ENCODE measurements around the gene LCE3E. TPM values are rescaled to one million over a fixed set of nuclear protein-coding genes. Genes with fewer than 3 reads are reported as not detected.
A peak's percentile ranks its signal among the peaks of the same experiment; 100 is the strongest.
"Not testable (repeated sequence)": the region's sequence is repeated elsewhere in the genome, so short reads cannot be mapped to it uniquely, and the experiment has no call there.

Gene LCE3E
- total RNA-seq, 2 experiments from 2014 or later = not detected

- no peaks in the 10 kb centered on the region for H3K36me3 Mint-ChIP-seq (ENCODE audit: low read depth)
These were observed 16.1 kb upstream of the LCE3E start for GRCh38 chr1:152582647-152583046.

GRCh38 chr1:152580433-152580832 lies 13.9 kb upstream of the LCE3E start, which contains the start of gene LCE3D:
LCE3D (minus strand) TSS chr1:152580516; CDS start chr1:152579936, 580 bp downstream.
- intact Hi-C loops (cut with micrococcal nuclease) = no loop called here
- Mint-ChIP-seq H3K9me3 (no peaks in the 10 kb centered on the region), H3K4me1 (ENCODE audit: low read depth) (no peaks in the 10 kb centered on the region), H3K27ac (no peak within 1 kb of the TSS), H3K27me3 (peaks cover 8% of the 10 kb centered on the region), H3K36me3 (ENCODE audit: low read depth) (no peaks in the 10 kb centered on the region), H3K4me3 (no peak within 1 kb of the TSS)
- no peak for DNase-seq
- POLR2A ChIA-PET = no interaction called here
- CTCF ChIA-PET = no interaction called here
- ATAC-seq = no peak
- TF ChIP-seq CTCF (IDR thresholded peaks at IDR 0.05) = no peak

More at GRCh38 chr1:152582647-152583046, 16.1 kb upstream of the LCE3E start:
- Mint-ChIP-seq H3K4me3 (no peak overlapping the region), H3K27ac (no peak overlapping the region), H3K4me1 (ENCODE audit: low read depth) (no peaks in the 10 kb centered on the region), H3K27me3 (peaks cover 8% of the 10 kb centered on the region), H3K9me3 (no peaks in the 10 kb centered on the region)
- ChIA-PET POLR2A (no interaction called here), CTCF (no interaction called here)
- no peak for TF ChIP-seq CTCF (IDR thresholded peaks at IDR 0.05)
- DNase-seq = no peak
- intact Hi-C loops (cut with micrococcal nuclease) = no loop called here
- ATAC-seq = no peak

- H3K27me3 Mint-ChIP-seq; H3K27ac Mint-ChIP-seq; intact Hi-C loops (cut with micrococcal nuclease); DNase-seq; H3K9me3 Mint-ChIP-seq; CTCF ChIA-PET; H3K4me1 Mint-ChIP-seq (ENCODE audit: low read depth); H3K36me3 Mint-ChIP-seq (ENCODE audit: low read depth); H3K4me3 Mint-ChIP-seq; ATAC-seq: not testable (repeated sequence)
- POLR2A ChIA-PET = interaction anchor here (0.7 kb wide), 1 partner anchor 525 kb away, joined by 3 read pairs; no protein-coding TSS in a partner anchor
These were observed 12.9 kb upstream of the LCE3E start for GRCh38 chr1:152579526-152579925.

GRCh38 chr1:152577168-152577567 lies 10.6 kb upstream of the LCE3E start:
- no peaks in the 10 kb centered on the region for H3K36me3 Mint-ChIP-seq (ENCODE audit: low read depth)
- H3K27me3 Mint-ChIP-seq = peaks cover 18% of the 10 kb centered on the region
- no peak for ATAC-seq
- no peak overlapping the region for H3K4me3 Mint-ChIP-seq
- H3K4me1 Mint-ChIP-seq (ENCODE audit: low read depth) = no peaks in the 10 kb centered on the region
- POLR2A ChIA-PET = no interaction called here
- CTCF ChIA-PET = interaction anchor here (1.0 to 1.4 kb wide), 2 partner anchors 45 to 97 kb away, joined by 3 read pairs; no protein-coding TSS in a partner anchor
- peak; percentile 5 for DNase-seq
- H3K27ac Mint-ChIP-seq = no peak overlapping the region
- TF ChIP-seq CTCF (IDR thresholded peaks at IDR 0.05) = no peak
- H3K9me3 Mint-ChIP-seq = no peaks in the 10 kb centered on the region
- intact Hi-C loops (cut with micrococcal nuclease) = no loop called here

- H3K9me3 Mint-ChIP-seq = peaks cover 8% of the 10 kb centered on the region
- DNase-seq (no peak), ATAC-seq (no peak)
- POLR2A ChIA-PET = no interaction called here
- no peak for TF ChIP-seq CTCF (IDR thresholded peaks at IDR 0.05)
- H3K36me3 Mint-ChIP-seq (ENCODE audit: low read depth) = no peaks in the 10 kb centered on the region
- intact Hi-C loops (cut with micrococcal nuclease) = no loop called here
- CTCF ChIA-PET = no interaction called here
- no peak overlapping the region for H3K4me3 Mint-ChIP-seq
- H3K27me3 Mint-ChIP-seq = peaks cover 11% of the 10 kb centered on the region
- no peaks in the 10 kb centered on the region for H3K4me1 Mint-ChIP-seq (ENCODE audit: low read depth)
- no peak overlapping the region for H3K27ac Mint-ChIP-seq
These were observed 905 bp downstream of the LCE3E start for GRCh38 chr1:152565535-152566215.

All from activated CD8-positive, alpha-beta T cell treated with anti-CD3 and anti-CD28 coated beads for 36 hours (primary cell).